ENCODE measurements around the gene GABRE.
"Not testable (repeated sequence)": the region's sequence is repeated elsewhere in the genome, so short reads cannot be mapped to it uniquely, and the experiment has no call there.

Gene GABRE

GRCh38 chrX:151919610-151920009 lies 54.9 kb downstream of the GABRE start:
- Histone ChIP-seq H3K4me3 (IDR thresholded peaks at IDR 0.05; ENCODE audit: insufficient read depth, low read depth, low read length) (no peak overlapping the region), H3K27ac (no peak overlapping the region), H3K9ac (no peak overlapping the region), H3K4me2 (no peak overlapping the region), H3K36me3 (ENCODE audit: insufficient read depth) (no peaks in the 10 kb centered on the region), H2AFZ (ENCODE audit: low read depth) (no peak overlapping the region), H3K79me2 (ENCODE audit: insufficient read depth, low read depth) (no peaks in the 10 kb centered on the region), H3K4me1 (ENCODE audit: low read depth, poor library complexity, severe bottlenecking) (no peaks in the 10 kb centered on the region), H4K20me1 (ENCODE audit: insufficient read depth) (no peaks in the 10 kb centered on the region), H3K27me3 (ENCODE audit: insufficient read depth, low read depth) (no peaks in the 10 kb centered on the region)
- TF ChIP-seq CTCF (conservative IDR thresholded peaks at IDR 0.05; ENCODE audit: low read depth, low read length), result no peak

- not testable (repeated sequence) for H2AFZ ChIP-seq (ENCODE audit: low read depth); H3K27me3 ChIP-seq (ENCODE audit: insufficient read depth, low read depth); H3K4me1 ChIP-seq (ENCODE audit: low read depth, poor library complexity, severe bottlenecking); H3K9ac ChIP-seq; H3K36me3 ChIP-seq (ENCODE audit: insufficient read depth); H4K20me1 ChIP-seq (ENCODE audit: insufficient read depth); H3K4me2 ChIP-seq; H3K27ac ChIP-seq; H3K79me2 ChIP-seq (ENCODE audit: insufficient read depth, low read depth); H3K4me3 ChIP-seq (IDR thresholded peaks at IDR 0.05; ENCODE audit: insufficient read depth, low read depth, low read length)
Measured at GRCh38 chrX:151918736-151919135, 55.7 kb downstream of the GABRE start.

GRCh38 chrX:151912780-151913179 lies 61.7 kb downstream of the GABRE start, which contains the start of gene MAGEA4:
MAGEA4 (plus strand) TSS chrX:151912889; CDS start chrX:151923665, 10,776 bp downstream.
- Histone ChIP-seq H3K27ac (no peak within 1 kb of the TSS), H2AFZ (ENCODE audit: low read depth) (no peak within 1 kb of the TSS), H3K27me3 (ENCODE audit: insufficient read depth, low read depth) (no peaks in the 10 kb centered on the region), H4K20me1 (ENCODE audit: insufficient read depth) (no peaks in the 10 kb centered on the region), H3K9ac (no peak within 1 kb of the TSS), H3K4me3 (IDR thresholded peaks at IDR 0.05; ENCODE audit: insufficient read depth, low read depth, low read length) (no peak within 1 kb of the TSS), H3K4me1 (ENCODE audit: low read depth, poor library complexity, severe bottlenecking) (no peaks in the 10 kb centered on the region), H3K36me3 (ENCODE audit: insufficient read depth) (no peaks in the 10 kb centered on the region), H3K4me2 (no peak within 1 kb of the TSS), H3K79me2 (ENCODE audit: insufficient read depth, low read depth) (no peaks in the 10 kb centered on the region)
- TF ChIP-seq CTCF (conservative IDR thresholded peaks at IDR 0.05; ENCODE audit: low read depth, low read length), result no peak

- no peak overlapping the region for H2AFZ ChIP-seq (ENCODE audit: low read depth)
- H4K20me1 ChIP-seq (ENCODE audit: insufficient read depth), result no peaks in the 10 kb centered on the region
- H3K27ac ChIP-seq, result no peak overlapping the region
- H3K36me3 ChIP-seq (ENCODE audit: insufficient read depth), result no peaks in the 10 kb centered on the region
- no peak overlapping the region for H3K9ac ChIP-seq
- H3K27me3 ChIP-seq (ENCODE audit: insufficient read depth, low read depth), result no peaks in the 10 kb centered on the region
- TF ChIP-seq CTCF (conservative IDR thresholded peaks at IDR 0.05; ENCODE audit: low read depth, low read length), result no peak
- H3K79me2 ChIP-seq (ENCODE audit: insufficient read depth, low read depth), result no peaks in the 10 kb centered on the region
- no peak overlapping the region for H3K4me3 ChIP-seq (IDR thresholded peaks at IDR 0.05; ENCODE audit: insufficient read depth, low read depth, low read length)
- H3K4me2 ChIP-seq, result no peak overlapping the region
- no peaks in the 10 kb centered on the region for H3K4me1 ChIP-seq (ENCODE audit: low read depth, poor library complexity, severe bottlenecking)
Measured at GRCh38 chrX:151912221-151912620, 62.3 kb downstream of the GABRE start.

- no peaks in the 10 kb centered on the region for H4K20me1 ChIP-seq (ENCODE audit: insufficient read depth)
Measured at GRCh38 chrX:151904989-151905388, 69.5 kb downstream of the GABRE start.

More at GRCh38 chrX:151904989-151905388, 69.5 kb downstream of the GABRE start:
- H3K36me3 ChIP-seq (ENCODE audit: insufficient read depth), result no peaks in the 10 kb centered on the region
- H3K27me3 ChIP-seq (ENCODE audit: insufficient read depth, low read depth), result no peaks in the 10 kb centered on the region
- no peaks in the 10 kb centered on the region for H3K4me1 ChIP-seq (ENCODE audit: low read depth, poor library complexity, severe bottlenecking)
- TF ChIP-seq CTCF (conservative IDR thresholded peaks at IDR 0.05; ENCODE audit: low read depth, low read length), result no peak
- H3K27ac ChIP-seq, result no peak overlapping the region
- H3K79me2 ChIP-seq (ENCODE audit: insufficient read depth, low read depth), result no peaks in the 10 kb centered on the region
- no peak overlapping the region for H3K4me3 ChIP-seq (IDR thresholded peaks at IDR 0.05; ENCODE audit: insufficient read depth, low read depth, low read length)
- H2AFZ ChIP-seq (ENCODE audit: low read depth), result no peak overlapping the region
- no peak overlapping the region for H3K4me2 ChIP-seq
- H3K9ac ChIP-seq, result no peak overlapping the region

Measured in KMS-11 (cell line).